Activated CD8-positive, alpha-beta memory T cell treated with anti-CD3 and anti-CD28 coated beads, Interleukin-2, amount 50 U/mL, for 24 hours (primary cell): Measurements from ENCODE around the gene UBXN11.

Source experiments
- DNase-seq: peaks from one replicate; pipeline ENCODE4 v3.0.0-alpha.2; 2020; ENCODE audit errors: extremely low read depth

Gene UBXN11

GRCh38 chr1:26306290-26307229 is at the start of gene UBXN11:
Gene UBXN11, minus strand, starts transcription at chr1:26306636. Its CDS starts 3,753 bp downstream, at chr1:26302883.
- peak; percentile 90 for DNase-seq

DNA sequence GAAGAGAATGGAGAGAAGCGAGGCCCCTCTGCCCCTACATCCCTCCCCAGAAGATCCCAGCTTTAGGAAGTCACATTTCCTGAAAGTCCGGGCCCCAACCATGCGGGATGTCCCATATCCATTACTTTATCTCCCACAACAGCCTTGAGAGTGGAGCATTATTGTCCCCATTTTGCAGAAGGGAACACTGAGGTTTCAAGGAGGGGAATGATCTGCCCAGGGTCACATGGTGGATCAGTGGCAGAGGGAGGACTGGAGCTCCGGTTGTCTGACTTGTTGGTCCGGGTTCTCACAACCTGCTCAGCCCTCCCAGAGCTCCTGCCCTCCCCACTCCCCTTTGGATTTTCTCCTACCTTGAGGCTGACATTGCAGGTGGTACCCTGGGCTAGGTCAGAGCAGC is 49.7 kb upstream of the UBXN11 start:
- no peak for DNase-seq

- no peak for DNase-seq
Observed at GRCh38 chr1:26354972-26355371, 48.5 kb upstream of the UBXN11 start.

GRCh38 chr1:26353976-26354820 is 47.8 kb upstream of the UBXN11 start, which contains the start of gene CRYBG2:
Gene CRYBG2, minus strand, starts transcription at chr1:26354130. Its CDS starts 7,473 bp downstream, at chr1:26346657.
- DNase-seq, result no peak

GRCh38 chr1:26353210-26353859 is 46.9 kb upstream of the UBXN11 start:
- DNase-seq, result no peak

DNA sequence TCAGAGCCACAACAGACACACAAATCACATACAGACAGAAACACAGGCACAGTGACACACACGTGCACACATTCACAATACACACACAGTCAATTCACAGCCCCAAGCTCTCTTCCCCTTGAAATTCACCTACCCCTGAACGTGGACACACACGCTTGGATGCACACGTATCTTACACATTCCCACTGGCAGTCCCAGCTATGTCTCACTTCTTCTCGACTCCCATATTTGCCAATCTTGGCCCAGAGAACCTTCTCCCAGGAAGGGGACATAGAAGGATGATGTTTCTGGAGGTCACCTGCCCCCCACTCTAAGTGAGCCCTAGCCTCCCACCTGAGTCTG is 45.9 kb upstream of the UBXN11 start:
- no peak for DNase-seq

DNA sequence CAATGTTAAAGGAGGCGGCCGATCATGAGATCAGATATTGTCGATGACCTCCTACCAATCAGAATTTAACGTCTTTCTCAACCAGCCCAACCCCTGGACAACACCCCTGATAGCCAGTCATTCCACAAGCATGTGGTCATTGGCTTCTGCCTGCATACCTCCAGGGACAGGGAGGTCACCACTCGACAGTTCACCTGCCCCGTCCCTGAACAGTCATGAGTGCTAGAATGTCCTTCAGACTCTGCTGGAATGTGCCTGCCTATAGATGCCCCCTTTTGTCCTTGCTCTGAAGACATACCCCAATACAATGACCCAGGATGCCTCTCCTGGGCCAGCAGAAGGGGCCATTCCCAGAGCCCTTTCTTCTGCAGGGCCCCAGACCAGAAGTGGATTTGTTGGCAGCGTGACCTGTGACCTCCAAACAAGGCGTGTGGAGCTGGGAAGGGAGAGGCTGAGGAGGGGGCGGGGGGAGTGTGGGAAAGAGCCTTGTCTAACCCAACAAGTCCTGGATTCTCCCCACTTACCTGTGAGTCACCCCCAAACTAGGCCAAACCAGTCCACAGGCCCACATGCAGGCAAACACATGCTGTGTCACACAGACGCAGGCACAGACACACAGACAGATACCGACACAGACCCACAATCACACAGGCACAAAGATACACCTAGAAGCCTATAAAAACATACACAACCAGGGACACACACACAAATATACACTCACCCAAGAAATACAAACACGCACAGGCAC is 45.3 kb upstream of the UBXN11 start:
- no peak for DNase-seq

DNA sequence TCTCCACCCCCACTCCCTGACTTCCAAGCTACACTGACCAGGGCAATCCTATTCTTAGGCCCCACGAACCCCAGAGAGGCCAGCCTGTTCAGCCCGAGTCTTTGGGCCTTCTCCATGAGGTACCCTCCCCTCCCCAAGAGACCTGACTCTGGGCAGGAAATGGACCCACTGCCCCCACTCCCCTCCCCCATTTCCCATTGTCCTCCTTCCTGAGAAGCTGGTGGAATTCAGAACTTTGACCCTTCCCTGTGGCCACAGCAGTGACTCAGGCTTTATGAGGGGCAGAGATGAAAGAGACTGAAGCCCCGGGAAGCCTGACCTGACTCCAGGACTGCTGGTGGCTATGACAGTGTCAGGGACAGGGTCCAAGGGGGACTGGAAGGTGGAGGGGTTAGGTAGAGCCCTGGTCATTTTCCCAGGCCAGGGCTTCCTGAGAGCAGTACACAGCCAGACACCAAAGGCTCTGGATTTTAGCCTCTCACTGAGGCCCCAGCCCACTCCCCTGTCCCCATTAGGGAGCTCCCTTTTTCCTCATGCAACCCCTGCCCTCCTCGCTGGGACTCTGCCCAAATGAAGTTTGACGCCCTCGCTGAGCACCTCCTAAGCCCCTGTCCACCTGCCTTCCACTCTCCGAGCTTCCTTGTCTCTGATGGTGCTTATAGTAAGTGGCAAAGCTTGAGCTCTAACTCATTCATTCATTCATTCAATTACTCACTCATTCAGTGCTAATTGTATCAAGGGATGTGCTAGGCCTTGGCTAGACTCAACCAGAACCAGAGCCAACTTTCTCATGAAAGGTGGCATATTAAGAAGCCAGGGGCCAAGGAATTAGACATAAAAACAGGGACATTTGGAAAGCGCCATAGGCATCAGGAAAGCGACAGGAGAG is 44.5 kb upstream of the UBXN11 start:
- no peak for DNase-seq

DNA sequence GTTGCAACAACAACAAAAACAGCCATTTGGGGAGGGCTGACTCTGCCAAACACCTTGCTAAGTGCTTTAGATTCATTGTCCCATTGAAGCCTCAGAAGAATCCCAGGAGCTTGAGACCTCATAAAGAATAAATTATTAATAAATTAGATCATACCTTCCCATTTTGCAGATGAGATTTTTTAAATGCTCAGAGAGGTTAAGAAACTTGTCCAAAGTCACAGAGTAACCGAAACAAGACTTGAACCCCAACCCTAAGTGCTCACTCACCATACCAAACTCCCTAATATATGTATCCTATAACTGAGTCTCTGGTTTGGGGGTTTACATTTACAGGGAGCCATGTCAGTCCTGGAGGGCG is 43.9 kb upstream of the UBXN11 start:
- no peak for DNase-seq

GRCh38 chr1:26349877-26350244 is 43.4 kb upstream of the UBXN11 start:
- no peak for DNase-seq

DNA sequence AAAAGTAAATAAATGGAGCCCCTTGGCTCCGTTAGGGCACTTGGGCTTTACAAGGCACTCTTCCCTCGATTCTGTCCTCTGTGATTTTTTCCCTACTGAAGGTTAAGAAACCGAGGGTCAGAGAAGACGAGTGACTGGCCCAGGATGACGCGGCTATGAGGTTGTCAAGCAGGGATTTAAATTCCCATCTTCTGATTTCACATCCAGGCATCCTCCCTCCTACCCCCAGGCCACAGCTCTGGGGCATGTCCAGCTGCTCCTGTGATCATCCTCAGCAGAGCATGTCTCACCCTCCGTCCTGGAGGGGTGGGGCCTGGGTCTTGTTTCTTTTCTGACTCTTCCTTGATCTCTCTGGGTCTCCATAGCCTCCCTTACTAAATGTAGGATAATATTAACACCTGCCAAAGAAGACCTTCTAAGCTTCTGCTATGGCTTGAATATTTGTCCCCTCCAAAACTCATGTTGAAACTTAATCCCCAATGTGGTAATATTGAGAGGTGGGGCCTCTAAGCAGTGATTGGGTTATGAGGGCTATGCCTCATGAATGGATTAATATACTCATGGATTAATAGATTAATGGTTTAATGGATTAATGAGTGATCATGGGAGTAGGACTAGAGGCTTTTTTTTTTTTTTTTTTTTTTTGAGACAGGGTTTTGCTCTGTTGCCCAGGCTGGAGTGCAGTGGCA is 42.9 kb upstream of the UBXN11 start:
- DNase-seq, result no peak

DNA sequence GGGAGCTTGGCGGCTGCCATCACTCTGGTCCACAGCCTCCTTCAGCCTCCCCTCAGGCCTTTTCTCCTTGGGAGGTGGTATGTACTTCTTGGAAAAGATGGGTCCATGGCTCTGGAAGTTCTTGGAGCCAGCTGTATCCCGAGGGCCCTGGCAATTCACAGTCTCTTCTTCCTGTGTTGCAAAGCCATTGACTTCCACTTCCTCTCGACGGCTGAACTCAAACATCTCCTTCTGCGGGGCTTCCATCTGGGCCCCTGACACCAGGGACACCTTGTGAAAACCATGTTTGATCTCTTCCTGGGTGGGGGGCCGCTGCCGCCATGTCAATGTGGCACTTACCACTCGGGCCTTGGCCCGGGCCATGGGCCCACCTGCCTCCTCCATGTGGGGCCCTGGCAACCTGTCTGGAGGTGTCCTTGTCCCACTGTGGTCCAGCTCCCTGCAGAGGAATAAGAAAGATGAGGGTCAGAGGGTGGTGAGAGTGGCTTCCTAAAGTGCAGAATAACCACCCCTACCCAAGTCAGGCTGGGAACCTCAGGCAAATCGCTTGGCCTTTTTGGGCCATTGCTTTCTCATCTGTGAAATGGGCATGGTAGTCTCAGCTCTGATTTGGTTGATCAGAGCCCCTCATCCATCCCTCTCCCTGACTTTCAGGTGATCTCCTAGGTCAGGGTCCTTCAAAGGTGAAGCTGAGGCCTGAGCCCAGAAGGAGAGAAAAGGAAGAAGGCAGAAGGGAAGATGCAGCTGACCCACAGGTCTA is 40.0 kb upstream of the UBXN11 start:
- no peak for DNase-seq

DNA sequence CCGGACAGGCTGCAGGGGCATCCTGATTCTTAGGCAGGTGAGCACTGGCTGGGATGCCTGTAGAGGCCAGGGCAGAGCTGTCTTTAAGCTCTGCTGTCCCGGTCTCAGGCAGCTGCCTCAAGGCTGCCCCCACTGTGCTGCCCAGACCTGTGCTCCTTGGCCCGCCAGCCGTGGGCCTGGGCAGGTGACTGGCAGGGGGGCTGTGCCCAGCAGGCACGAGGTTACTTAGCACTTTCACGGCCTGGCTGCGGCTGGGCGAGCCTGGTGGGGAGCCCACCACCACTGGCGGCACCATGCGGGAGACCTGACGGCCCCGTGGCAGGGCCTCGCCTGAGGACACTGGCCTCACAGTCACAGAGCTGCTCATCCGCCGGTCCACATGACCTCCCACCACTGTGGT is 39.3 kb upstream of the UBXN11 start:
- DNase-seq, result no peak

- no peak for DNase-seq
Observed at GRCh38 chr1:26344147-26344920, 37.9 kb upstream of the UBXN11 start.

DNA sequence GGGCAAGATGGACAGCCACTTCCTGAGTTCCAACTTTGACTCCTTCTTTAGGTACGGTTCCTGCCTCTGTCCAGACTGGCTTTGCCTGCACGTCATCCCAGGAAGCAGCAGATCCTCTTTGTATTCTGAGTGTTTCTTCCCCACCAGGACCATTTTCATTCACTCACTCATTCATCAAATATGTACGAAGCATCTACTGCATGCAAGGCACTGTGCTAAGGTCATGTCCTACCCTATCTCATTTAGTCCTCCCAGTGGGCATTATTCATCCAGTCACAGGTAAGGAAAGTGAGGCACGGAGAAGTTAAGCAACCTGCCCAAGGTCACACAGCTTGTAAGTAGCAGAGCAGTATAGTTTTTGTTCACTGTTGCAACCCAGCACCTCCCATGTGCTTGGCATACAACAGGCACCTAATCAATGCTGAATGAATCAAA is 33.6 kb upstream of the UBXN11 start:
- DNase-seq, result no peak

DNA sequence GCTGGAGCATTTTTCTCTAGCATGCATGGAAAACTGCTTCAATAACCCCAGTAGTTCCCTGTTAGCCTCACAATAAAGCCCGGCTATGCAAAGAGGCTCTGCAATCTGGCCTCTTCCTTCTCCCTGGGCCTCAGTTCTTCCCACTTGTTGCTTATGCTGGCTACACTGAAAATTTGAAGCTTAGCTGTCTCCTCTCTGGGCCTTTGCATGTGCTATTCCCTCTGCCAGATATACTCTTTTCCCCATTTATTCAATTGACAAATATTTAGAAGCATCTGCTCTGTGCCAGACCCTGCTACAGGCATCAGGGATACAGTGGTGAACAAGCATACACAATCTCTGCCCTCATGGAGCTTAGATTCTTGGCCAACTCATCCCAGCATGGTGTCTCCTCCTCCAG is 32.2 kb upstream of the UBXN11 start:
- no peak for DNase-seq

DNA sequence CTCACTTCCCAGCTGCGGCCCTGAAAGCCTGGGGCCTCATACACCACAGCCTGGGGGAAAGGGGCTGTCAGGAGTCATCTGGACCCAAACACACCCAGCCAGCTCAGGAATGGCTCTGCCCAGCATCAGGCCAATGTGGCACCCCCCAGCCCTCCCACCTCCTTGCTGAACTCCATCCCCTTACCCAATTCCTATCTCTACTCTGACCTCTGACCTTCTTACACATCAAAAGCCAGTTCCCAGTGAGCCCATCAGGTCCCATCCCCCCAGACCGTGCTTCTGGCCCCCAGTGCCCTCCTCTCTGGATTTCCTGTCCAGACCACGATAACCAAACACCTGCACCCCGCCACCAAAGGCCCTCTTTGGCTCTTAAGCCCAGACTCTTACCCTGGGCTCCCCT is 31.2 kb upstream of the UBXN11 start:
- DNase-seq, result no peak

DNA sequence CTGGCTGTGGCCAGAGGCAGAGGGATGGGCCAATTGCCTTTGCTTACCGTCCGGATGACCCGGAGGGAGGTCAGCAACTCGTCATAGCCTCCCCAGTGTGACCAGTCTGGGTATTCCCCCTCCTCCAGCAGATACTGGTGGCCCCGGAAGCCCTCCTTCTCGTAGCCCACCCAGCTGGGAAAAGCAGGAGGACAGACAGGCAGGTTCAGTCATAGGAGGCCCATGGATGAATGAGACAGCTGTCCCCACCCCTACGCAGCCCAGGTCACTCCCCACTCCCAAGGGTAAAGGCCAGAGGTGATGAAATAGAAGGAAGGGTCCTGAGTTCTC is 30.7 kb upstream of the UBXN11 start:
- DNase-seq, result no peak
